Spleen (tissue), 3 donors: ENCODE data around the gene ATL2.

ENCODE experiments used
- POLR2A ChIP-seq, 3 donors: fragments of 450-650 bp; IDR thresholded peaks; one replicate each; pipeline ENCODE4 v1.5.1; 2017; ENCODE audit warnings: antibody characterized with exemption in 3 of 3, mild to moderate bottlenecking in 1 of 3
- POLR2AphosphoS5 ChIP-seq, 3 donors: sonication (generic); formaldehyde crosslinking; IDR thresholded peaks; one replicate each; pipeline ENCODE4 v1.5.1; 2017; ENCODE audit warnings: antibody characterized with exemption in 3 of 3

- TF ChIP-seq POLR2A (IDR thresholded peaks at IDR 0.05) (no peak), POLR2AphosphoS5 (IDR thresholded peaks at IDR 0.05) (no peak)
Measured at GRCh38 chr2:38330754-38331153, 46.3 kb downstream of the ATL2 start.
